ENCODE data around the gene GRIK1.

GRIK1 gene

GRCh38 chr21:29506214-29506613, 433.6 kb downstream of the GRIK1 start:
- no peak for TF ChIP-seq CTCF (IDR thresholded peaks at IDR 0.05; ENCODE audit: low read depth, low read length)
- H3K4me3 ChIP-seq (ENCODE audit: low read depth, low read length) = no peak overlapping the region

GRCh38 chr21:29504751-29505321, 435.0 kb downstream of the GRIK1 start:
- no peak for TF ChIP-seq CTCF (IDR thresholded peaks at IDR 0.05; ENCODE audit: low read depth, low read length)

GRCh38 chr21:29501451-29501850, 438.3 kb downstream of the GRIK1 start:
- H3K4me3 ChIP-seq (ENCODE audit: low read depth, low read length) = no peak overlapping the region
- TF ChIP-seq CTCF (IDR thresholded peaks at IDR 0.05; ENCODE audit: low read depth, low read length) = no peak

More at GRCh38 chr21:29504751-29505321, 435.0 kb downstream of the GRIK1 start:
- no peak overlapping the region for H3K4me3 ChIP-seq (ENCODE audit: low read depth, low read length)

GRCh38 chr21:29499734-29500343, 440.0 kb downstream of the GRIK1 start:
- H3K4me3 ChIP-seq (ENCODE audit: low read depth, low read length) = no peak overlapping the region
- peak; percentile 56 for TF ChIP-seq CTCF (IDR thresholded peaks at IDR 0.05; ENCODE audit: low read depth, low read length)

- no peak for TF ChIP-seq CTCF (IDR thresholded peaks at IDR 0.05; ENCODE audit: low read depth, low read length)
- no peak overlapping the region for H3K4me3 ChIP-seq (ENCODE audit: low read depth, low read length)
Observed at GRCh38 chr21:29499229-29499628, 440.6 kb downstream of the GRIK1 start.

- H3K4me3 ChIP-seq (ENCODE audit: low read depth, low read length) = no peak overlapping the region
- TF ChIP-seq CTCF (IDR thresholded peaks at IDR 0.05; ENCODE audit: low read depth, low read length) = no peak
Observed at GRCh38 chr21:29496337-29496736, 443.5 kb downstream of the GRIK1 start.

GRCh38 chr21:29490016-29490415, 449.8 kb downstream of the GRIK1 start:
- no peak overlapping the region for H3K4me3 ChIP-seq (ENCODE audit: low read depth, low read length)
- TF ChIP-seq CTCF (IDR thresholded peaks at IDR 0.05; ENCODE audit: low read depth, low read length) = no peak

Data from WI38 (cell line).